ENCODE measurements around the gene STX8.
"Not testable (repeated sequence)": the region's sequence is repeated elsewhere in the genome, so short reads cannot be mapped to it uniquely, and the experiment has no call there.

STX8 gene, protein sequence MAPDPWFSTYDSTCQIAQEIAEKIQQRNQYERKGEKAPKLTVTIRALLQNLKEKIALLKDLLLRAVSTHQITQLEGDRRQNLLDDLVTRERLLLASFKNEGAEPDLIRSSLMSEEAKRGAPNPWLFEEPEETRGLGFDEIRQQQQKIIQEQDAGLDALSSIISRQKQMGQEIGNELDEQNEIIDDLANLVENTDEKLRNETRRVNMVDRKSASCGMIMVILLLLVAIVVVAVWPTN

DNA sequence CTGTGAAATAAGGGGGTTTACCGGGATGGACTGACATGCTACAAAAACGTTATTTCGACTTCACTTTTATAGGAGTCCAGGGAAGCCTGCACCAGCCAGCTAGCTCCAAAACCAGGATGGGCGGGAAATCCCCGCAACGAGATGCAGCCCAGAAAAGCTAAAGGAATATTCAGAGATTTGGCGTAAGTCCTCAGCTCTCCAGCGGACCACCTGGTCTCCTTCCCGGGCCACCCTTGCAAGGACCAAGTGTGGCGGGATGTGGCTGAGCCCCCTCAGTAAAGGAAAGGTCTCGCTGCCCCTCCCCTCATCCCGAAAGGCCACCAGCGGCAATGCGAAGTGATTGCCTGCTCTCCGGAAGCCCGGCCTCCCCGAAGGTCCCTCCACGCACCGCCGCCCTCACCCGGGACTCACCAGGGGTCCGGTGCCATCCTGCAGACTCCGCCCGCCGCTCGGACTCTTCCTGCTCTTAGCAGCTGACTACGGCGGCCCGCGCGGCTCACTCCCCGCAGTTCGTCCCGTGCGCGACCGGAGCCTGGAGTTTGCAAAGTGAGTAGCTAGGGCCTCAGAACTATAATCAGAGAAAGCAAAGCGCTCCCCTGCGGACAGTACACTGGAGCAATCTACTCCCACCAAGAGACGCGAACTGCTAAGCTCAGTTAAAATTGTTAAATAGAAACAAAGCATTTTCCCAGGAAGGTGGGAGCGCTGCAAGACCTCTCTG lies at the start of gene STX8:
TSS of gene STX8 (minus strand) at position 440 of the 721 bp plus-strand sequence. CDS start at position 428, 12 bp downstream.
- DNase-seq: peak; percentile 62 to 90

DNA sequence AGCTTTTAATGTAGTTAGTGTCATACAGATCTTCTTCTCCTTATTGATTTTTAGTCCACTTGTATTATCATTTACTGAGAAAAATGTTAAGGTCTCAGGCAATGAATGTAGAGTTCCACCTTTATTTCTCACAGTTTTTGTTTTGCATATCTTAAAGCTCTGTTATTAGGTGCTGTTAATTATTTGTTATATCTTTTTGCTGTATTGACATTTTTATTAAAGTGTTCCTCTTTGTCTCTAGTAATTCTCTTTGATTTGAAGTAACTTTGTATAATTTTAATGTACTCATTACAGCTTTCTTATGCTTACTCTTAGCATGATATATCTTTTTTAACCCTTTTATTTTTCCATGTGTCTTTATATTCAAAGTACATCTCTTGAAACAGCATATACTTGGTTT lies 47.3 kb upstream of the STX8 start:
- DNase-seq: no peak

DNA sequence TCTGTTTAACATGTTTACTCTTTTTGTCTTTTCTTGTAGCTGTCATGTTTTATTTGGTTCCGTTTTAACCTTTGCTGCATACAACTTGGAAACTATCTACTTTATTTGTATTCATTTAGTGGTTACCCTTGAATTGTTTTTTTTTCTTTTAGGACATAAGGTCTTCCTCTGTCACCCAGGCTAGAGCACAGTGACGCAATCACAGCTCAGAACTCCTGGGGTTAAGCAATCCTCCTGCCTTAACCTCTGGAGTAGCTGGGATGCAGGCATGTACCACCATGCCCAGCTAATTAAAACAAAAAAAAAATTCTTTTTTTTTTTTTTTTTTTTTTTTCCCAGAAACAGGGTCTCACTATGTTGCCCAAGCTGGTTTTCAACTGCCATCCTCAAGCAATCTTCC lies 39.9 kb upstream of the STX8 start:
- DNase-seq: no peak

DNA sequence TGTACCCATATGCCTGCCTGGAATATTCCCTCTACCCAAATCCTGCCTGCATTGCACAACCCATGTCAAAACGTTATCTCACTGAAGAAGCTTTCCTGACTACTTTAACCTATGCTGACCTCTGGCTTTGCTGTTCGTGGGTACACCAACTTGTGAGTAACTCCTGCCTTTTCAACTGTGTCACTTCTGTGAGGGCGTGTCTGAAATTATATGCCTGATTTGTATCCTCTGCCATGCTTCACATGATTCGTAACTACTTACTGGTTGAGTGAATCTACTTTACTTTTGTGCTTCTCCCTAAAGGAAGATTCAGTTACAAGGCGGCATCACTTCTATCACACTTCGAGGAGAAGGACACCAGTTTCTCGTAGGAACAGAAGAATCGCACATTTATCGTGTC lies 36.4 kb upstream of the STX8 start:
- no peak for DNase-seq

DNA sequence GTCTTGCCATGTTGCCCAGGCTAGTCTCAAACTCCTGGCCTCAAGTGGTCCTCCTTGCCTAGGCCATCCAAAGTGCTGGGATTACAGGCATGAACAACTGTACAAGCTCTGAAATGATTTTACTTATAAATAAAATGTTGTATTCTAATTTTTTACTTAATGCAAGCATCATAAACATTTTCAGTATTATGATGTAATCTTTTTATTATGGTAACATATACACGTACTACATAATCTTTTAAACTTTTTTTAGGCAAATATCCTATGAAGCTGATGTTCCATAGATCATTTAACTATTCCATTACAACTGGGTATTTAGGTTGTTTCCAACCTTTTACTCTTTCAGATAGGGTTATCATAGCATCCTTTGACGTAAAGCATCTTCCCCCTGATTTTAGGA lies 35.9 kb upstream of the STX8 start:
- no peak for DNase-seq

DNA sequence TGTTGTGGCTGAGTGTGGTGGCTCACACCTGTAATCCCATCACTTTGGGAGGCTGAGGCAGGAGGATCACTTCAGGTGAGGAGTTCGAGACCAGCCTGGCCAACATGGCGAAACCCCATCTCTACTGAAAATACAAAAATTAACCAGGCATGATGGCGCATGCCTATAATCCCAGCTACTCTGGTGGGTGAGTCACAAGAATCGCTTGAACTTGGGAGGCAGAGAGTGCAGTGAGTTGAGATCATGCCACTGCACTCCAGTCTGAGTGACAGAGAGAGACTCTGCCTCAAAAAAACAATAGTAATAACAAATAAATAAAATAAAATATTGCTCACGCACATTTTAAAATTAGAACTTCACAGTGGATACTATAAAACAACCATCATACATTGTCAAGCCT lies 31.4 kb upstream of the STX8 start:
- not testable (repeated sequence) for DNase-seq

DNA sequence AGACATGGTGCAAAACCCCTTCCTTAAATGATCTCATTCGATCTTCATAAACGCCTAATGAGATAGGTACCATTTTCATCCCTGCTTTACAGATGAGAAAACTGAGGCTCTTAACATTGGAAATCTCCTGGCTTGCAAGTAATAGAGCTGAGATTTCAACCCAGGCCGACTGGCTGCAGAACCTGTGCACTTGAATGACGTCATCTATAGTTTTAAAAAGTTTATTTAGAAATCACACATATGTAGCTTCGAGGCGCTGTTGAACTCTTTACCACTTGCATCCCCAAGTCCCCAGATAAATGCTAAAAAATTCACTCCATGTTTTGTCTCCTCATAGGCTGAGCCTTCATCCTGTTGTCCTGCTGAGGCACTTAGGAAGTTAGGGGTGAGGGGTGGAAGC lies 30.8 kb upstream of the STX8 start:
- no peak for DNase-seq

DNA sequence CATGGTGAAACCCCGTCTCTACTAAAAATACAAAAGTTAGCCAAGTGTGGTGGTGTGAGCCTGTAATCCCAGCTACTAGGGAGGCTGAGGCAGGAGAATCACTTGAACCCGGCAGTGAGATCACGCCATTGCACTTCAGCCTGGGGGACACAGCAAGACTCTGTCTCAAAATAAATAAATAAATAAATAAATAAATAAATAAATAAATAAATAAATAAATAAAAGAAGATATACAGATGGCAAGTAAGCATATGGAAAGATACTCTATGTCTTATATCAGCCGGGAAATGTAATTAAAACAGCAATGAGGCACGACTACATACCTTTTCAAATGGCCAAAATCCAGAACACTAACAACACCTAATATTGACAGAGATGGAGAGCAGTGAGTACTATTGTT lies 29.0 kb upstream of the STX8 start:
- not testable (repeated sequence) for DNase-seq

DNA sequence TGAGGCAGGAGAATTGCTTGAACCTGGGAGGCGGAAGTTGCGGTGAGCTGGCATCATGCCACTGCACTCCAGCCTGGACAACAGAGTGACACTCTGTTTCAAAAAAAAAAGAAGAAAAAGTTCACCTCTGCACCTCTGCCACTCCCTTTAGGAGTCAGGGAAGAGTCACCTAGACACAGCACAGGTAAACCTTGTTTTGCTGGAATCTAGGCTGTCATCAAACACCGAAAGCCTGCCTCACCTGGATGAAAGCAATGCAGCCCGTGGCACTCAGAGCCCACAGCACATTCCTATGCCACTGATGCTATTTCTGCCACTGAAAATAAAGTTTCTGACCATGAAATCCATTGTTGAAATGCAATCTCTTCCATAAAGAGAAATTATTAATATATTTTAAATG lies 23.0 kb upstream of the STX8 start:
- no peak for DNase-seq

DNA sequence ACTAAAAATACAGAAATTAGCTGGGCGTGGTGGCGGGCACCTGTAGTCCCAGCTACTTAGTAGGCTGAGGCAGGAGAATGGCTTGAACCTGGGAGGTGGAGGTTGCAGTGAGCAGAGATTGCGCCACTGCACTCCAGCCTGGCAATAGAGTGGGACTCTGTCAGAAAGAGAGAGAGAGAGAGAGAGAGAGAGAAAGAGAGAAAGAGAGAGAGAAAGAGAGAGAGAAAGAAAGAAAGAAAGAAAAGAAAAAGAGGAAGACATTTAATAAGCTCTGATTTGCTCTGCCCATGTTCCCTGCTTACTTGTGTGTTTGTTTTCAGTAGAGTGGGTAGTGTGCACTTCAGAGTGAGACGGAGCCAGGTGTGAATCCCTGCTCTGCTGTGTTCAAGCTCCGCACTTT lies 22.0 kb upstream of the STX8 start:
- not testable (repeated sequence) for DNase-seq

DNA sequence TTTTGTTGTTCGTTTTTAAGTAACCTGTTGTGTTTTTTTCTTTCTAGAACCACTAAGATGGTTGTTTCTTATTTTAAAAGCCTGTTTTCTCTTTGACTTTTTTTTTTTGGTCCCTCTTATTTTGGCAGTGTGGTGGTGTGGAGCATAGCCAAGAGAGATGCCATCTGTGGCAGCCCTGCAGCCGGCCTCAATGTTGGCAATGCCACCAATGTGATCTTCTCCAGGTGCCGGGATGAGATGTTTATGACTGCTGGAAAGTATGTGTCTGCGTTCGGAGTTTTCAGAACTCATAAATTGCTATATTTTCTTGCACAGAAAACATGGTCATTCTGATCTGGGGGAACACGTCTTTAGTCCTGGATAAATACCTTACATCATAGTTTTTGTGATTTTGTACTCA lies 18.4 kb upstream of the STX8 start:
- no peak for DNase-seq

DNA sequence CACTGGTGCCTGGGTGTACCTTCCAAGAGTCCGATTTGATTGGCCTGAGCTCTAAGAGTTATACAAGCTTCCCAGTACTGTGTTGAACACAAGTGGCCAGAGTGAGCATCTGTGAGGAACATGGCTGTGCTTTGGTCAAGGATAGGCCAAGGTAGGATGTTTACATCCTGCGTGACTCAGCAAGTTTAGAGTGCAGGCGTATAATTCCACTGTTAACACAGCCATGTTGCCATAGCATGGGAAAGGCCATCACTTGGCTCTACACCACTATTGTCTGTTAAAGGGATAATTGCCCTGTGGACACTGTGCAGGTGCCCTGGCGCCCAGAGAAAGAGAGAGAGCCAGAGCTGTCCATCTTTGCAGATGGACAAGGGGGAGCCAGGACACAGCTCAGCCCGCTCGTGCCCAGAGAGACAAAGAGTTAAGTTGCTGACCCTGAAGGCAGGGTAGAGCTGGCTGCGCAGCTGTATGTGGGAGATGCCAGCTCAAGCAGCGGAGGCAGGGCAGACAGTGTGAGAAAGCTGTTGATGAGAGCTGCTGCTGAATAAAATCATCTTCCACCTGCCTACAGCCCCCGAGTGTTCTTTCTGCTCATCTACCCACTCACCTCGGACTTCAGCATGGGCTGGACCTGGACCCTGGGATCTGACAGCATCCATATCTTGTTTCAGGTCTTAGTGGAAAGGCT lies 12.5 kb upstream of the STX8 start:
- DNase-seq: no peak

DNA sequence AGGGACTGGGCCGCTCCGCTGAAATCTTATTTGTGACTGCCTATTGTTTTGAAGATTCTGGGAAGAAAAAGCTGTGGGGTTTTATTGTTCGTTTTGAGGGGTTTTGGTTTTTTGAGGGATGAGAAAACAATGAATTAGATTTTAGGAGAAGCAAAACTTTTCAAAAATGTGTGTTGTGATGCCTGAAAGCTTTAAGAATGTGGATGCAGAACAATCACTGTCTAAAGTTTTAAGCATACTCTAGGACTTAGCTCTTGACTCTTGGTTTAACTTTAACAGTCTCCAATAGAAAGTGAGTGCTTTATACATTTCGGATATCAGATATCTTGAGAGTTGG lies 1.7 kb upstream of the STX8 start:
- DNase-seq: no peak

DNA sequence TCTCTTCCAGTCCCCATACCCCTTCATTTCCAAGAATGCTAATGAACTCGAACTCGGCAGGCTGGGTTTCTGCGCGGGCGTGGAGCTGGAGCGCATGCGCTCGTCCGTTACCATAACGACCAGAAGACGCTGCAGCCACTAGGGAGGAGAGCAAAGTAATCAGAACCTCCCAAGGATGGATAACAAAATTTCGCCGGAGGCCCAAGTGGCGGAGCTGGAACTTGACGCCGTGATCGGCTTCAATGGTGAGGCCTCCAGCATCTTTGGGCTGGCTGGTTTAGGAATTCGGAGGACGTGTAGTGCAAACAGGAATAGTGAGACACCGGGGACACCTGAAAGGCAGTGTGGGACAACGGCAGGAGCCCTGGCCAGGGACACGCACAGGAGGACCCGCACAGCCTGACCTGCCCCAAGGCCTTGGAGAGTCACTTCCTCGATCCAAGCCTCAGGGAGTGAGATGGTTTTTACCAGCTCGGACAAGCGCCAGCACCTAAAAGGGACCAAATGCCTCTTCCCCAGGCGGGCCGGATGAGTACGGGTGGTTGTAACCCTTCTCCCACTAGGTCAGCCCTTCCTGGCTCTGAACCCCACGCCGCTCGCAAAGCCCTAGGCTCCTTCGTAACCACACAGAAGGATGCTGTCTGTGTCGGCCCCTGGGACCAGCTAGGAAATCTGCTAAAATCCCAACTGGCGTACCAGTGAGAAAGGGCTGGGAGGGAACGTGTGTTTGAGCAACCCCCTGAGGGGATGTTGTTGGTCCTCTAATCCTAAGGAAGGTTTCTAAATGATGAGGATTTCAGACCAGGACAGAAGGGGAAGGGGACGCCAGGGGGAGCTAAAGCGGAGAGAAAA lies 1.1 kb upstream of the STX8 start, which contains the start of gene CFAP52:
TSS of gene CFAP52 (plus strand) at position 122 of the 852 bp plus-strand sequence. CDS start at position 176, 54 bp downstream.
- peak in 1 of 2 experiments; percentile 21 for DNase-seq

DNA sequence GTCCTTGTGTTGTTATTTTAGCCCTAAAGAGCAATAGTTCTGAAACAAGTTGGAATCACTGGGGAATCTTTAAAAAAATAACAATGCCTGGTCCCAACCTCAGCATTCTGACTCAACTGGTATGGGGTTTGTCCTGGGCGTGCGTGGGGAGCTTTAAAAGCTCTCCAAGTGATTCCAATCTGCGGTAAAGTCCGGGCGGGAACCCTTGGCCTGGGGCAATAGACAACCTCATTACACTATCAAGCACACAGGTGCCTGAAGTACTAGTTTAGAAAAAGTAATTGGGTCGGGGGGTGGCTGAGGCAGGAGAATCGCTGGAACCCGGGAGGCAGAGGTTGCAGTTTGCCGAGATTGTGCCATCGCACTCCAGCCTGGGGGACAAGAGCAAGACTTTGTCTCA lies 4.4 kb downstream of the STX8 start:
- DNase-seq: no peak

DNA sequence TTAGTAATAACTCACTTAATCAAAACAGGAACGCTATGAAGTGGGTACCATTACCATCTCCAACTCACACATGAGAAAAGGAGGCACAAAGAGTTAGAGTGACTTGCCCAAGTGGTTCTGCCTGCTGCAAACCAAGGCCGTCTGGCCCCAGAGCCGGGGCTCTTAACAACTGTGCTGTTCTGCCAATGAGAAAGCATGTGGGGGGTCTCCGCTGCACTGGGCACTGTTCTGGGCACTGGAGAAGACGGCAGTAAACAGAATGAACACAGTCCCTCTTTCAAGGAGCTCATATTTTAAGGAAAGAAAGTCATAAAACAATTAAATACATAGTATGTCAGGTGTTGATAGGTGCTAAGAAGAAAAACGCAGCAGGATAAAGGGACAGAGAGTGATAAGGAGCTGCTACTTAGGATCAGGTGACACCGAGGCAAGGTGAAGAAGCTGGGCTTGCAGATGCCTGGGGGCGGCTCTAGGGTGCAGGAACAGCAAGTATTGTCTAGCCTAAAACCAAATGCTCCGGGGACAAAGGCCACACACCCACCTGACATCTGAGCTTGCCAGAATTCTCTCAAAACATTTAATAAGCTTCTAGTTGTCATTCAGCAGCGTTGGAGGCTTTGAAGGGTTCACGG lies 6.5 kb downstream of the STX8 start:
- DNase-seq: no peak

DNA sequence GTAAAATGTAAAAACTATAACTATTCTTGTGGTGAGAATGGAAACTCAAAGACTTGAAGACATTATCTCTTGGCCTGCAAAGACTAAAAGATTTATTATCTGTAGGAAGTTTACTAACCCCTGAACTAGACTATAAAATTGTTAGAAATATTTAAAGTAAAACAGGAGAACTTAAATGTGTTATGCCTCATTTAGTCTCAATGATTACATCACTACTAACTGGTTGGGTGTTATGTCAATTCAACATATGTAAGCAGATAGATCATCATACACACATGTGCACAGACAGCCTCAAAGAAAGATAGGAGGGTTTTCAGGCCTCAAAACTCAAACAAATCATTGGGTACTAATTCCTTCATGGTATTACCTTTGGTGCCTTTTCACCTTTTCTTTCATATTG lies 7.6 kb downstream of the STX8 start:
- DNase-seq: no peak

DNA sequence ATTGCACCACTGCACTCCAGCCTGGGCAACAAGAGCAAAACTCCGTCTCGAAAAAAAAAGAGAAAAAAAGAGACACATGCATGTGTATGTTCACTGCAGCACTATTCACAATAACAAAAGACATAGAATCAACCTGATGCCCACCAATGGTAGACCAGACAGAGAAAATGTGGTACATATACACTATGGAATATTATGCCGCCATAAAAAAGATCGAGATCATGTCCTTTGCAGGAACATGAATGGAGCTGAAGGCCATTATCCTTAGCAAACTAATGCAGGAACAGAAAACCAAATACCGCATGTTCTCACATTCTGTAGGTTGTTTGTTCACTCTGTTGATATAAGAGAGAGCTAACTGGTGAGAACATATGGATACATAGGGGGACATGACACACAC lies 8.9 kb downstream of the STX8 start:
- DNase-seq: not testable (repeated sequence)

DNA sequence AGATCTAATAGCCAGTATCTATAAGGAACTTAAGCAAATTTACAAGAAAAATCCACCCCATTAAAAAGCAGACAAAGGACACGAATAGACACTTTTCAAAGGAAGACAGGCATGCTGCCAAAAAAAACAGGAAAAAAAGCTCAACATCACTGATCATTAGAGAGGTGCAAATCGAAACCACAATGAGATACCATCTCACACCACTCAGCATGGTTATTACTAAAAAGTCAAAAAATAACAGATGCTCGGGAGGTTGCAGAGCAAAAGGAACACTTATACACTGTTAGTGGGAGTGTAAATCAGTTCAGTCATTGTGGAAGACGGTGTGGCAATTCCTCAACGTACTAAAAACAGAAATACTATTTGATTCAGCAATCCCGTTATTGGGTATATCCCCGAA lies 9.6 kb downstream of the STX8 start:
- no peak for DNase-seq

DNA sequence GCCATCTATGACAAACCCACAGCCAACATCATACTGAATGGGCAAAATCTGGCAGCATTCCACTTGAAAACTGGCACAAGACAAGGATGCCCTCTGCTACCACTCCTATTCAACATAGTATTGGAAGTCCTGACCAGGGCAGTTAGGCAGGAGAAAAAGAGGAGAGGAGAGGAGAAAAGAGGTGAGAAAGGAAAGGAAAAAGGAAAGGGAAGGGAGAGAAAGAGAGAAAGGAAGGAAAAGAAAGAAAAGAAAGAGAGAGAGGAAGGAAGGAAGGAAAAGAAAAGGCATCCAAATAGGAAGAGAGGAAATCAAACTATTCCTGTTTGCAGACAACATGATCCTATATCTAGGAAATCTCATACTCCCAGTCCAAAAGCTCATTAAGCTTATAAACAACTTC lies 11.5 kb downstream of the STX8 start:
- DNase-seq: no peak

DNA sequence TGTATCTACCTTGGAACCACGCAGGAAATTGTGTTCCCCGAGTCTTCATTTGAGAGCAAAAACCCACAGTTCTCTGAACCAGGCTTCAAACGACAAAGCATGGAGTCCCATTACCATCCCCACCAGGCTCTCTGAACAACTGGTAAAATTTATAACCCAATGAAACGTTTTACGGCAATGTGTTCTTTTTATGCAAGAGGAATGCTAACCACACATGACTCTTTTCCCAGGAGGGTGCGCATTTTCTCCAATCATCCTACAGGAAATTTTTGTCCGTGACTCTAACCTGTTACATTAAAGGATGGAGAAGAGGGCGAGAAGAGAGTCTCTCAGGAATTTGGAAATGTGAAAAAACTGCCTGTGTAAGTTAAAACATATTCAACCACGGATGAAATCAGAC lies 17.8 kb downstream of the STX8 start:
- no peak for DNase-seq

DNA sequence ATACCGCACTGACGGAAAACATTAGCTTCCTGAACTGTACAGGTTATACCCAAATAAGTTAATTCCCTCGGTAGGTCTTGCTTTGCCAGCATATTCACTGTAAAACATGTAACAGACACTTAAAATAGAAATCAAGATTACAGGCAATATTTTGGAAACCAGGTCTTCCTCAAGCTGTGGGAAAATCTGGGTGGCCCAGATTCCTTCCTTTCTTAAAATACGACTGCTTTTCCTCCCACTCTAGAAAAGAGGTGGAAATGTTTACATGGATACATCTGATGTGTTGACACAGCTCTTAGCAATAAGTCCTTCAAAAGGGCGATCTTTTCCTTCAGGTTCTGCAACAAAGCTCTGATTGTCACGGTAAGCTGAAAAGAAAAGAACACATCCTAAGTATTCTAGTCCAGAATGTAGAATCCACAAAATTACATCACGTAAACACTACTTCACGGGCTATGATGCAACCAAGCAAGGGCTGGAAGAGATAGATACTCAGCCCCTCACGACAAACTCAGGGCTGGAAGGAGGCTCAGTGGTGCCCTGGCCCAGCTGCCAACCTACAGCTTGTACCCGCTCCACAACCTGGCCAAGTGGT lies 18.4 kb downstream of the STX8 start:
- no peak for DNase-seq

All from SW 1271 (cell line).